Measurements from ENCODE around the gene UNC13B. TPM values are rescaled to one million over a fixed set of nuclear protein-coding genes. Genes with fewer than 3 reads are reported as not detected.
A peak's percentile ranks its signal among the peaks of the same experiment; 100 is the strongest.

The UNC13B gene
- total RNA-seq, 1 experiment from 2014 or later, result 9.8 TPM

GRCh38 chr9:35272989-35273388, 111.2 kb downstream of the UNC13B start:
- Histone ChIP-seq H3K9me3 (ENCODE audit: low read length) (no peaks in the 10 kb centered on the region), H4K20me1 (ENCODE audit: low read length) (no peaks in the 10 kb centered on the region), H3F3A (ENCODE audit: low read length, unreplicated experiment) (peaks cover 3% of the 10 kb centered on the region), H3K9me2 (replicated peaks; ENCODE audit: low read length) (no peaks in the 10 kb centered on the region), H2AFZ (ENCODE audit: low read length) (no peak overlapping the region), H3K36me3 (ENCODE audit: low read depth, low read length) (no peaks in the 10 kb centered on the region), H3K4me1 (ENCODE audit: insufficient read depth, low read length) (peaks cover 19% of the 10 kb centered on the region), H3K27ac (ENCODE audit: low read length) (peak overlapping the region; percentile 50), H3K9ac (ENCODE audit: low read length) (no peak overlapping the region), H3K4me3 (ENCODE audit: low read length) (no peak overlapping the region), H3K79me2 (ENCODE audit: low read length) (no peaks in the 10 kb centered on the region), H3K4me2 (ENCODE audit: low read length) (peak overlapping the region; percentile 39; the same call in 1 of the 2 replicates), H3K27me3 (ENCODE audit: low read length) (no peaks in the 10 kb centered on the region)
- TF ChIP-seq CTCF (conservative IDR thresholded peaks at IDR 0.05; ENCODE audit: low read depth, low read length) (no peak), EZH2phosphoT487 (IDR thresholded peaks at IDR 0.05; ENCODE audit: borderline replicate concordance, low read length) (no peak), EZH2 (IDR thresholded peaks at IDR 0.05; ENCODE audit: low read length, unreplicated experiment) (no peak)
- BruUV-seq (replicated peaks), result no TSS peak
- peak; percentile 87 for ATAC-seq
- intact Hi-C loops (cut with micrococcal nuclease), result loop anchor here (5.0 kb wide), 1 partner anchor 199 kb away; no protein-coding TSS in a partner anchor
- CTCF ChIA-PET, result no interaction called here
- peak; percentile 66 for DNase-seq
- POLR2A ChIA-PET (ENCODE audit: unreplicated experiment), result no interaction called here

- TF ChIP-seq EZH2 (IDR thresholded peaks at IDR 0.05; ENCODE audit: low read length, unreplicated experiment) (no peak), EZH2phosphoT487 (IDR thresholded peaks at IDR 0.05; ENCODE audit: borderline replicate concordance, low read length) (no peak), CTCF (conservative IDR thresholded peaks at IDR 0.05; ENCODE audit: low read depth, low read length) (no peak)
- Histone ChIP-seq H3K4me1 (ENCODE audit: insufficient read depth, low read length) (peaks cover 19% of the 10 kb centered on the region), H4K20me1 (ENCODE audit: low read length) (no peaks in the 10 kb centered on the region), H3K9me3 (ENCODE audit: low read length) (no peaks in the 10 kb centered on the region), H3K4me3 (ENCODE audit: low read length) (no peak overlapping the region), H2AFZ (ENCODE audit: low read length) (no peak overlapping the region), H3K9me2 (replicated peaks; ENCODE audit: low read length) (no peaks in the 10 kb centered on the region), H3K9ac (ENCODE audit: low read length) (no peak overlapping the region), H3K36me3 (ENCODE audit: low read depth, low read length) (no peaks in the 10 kb centered on the region), H3K27me3 (ENCODE audit: low read length) (no peaks in the 10 kb centered on the region), H3K4me2 (ENCODE audit: low read length) (peak overlapping the region; percentile 39; the same call in 1 of the 2 replicates), H3F3A (ENCODE audit: low read length, unreplicated experiment) (peaks cover 3% of the 10 kb centered on the region), H3K27ac (ENCODE audit: low read length) (peak overlapping the region; percentile 50), H3K79me2 (ENCODE audit: low read length) (no peaks in the 10 kb centered on the region)
- ATAC-seq (no peak), DNase-seq (no peak)
- no TSS peak for BruUV-seq (replicated peaks)
- intact Hi-C loops (cut with micrococcal nuclease), result loop anchor here (5.0 kb wide), 1 partner anchor 199 kb away; no protein-coding TSS in a partner anchor
- CTCF ChIA-PET, result no interaction called here
- POLR2A ChIA-PET (ENCODE audit: unreplicated experiment), result interaction anchor here (0.6 to 0.7 kb wide), 2 partner anchors 31 to 157 kb away, joined by 3 read pairs; no protein-coding TSS in a partner anchor
Observed at GRCh38 chr9:35273591-35273990, 111.8 kb downstream of the UNC13B start.

- DNase-seq, result no peak
- POLR2A ChIA-PET (ENCODE audit: unreplicated experiment), result no interaction called here
- Histone ChIP-seq H4K20me1 (ENCODE audit: low read length) (no peaks in the 10 kb centered on the region), H3K27ac (ENCODE audit: low read length) (no peak overlapping the region), H2AFZ (ENCODE audit: low read length) (no peak overlapping the region), H3K4me3 (ENCODE audit: low read length) (no peak overlapping the region), H3K4me1 (ENCODE audit: insufficient read depth, low read length) (peaks cover 19% of the 10 kb centered on the region), H3K27me3 (ENCODE audit: low read length) (no peaks in the 10 kb centered on the region), H3K79me2 (ENCODE audit: low read length) (no peaks in the 10 kb centered on the region), H3F3A (ENCODE audit: low read length, unreplicated experiment) (peaks cover 3% of the 10 kb centered on the region), H3K9me2 (replicated peaks; ENCODE audit: low read length) (no peaks in the 10 kb centered on the region), H3K4me2 (ENCODE audit: low read length) (no peak overlapping the region), H3K9ac (ENCODE audit: low read length) (no peak overlapping the region), H3K36me3 (ENCODE audit: low read depth, low read length) (no peaks in the 10 kb centered on the region), H3K9me3 (ENCODE audit: low read length) (no peaks in the 10 kb centered on the region)
- no peak for TF ChIP-seq EZH2 (IDR thresholded peaks at IDR 0.05; ENCODE audit: low read length, unreplicated experiment)
- no TSS peak for BruUV-seq (replicated peaks)
- intact Hi-C loops (cut with micrococcal nuclease), result loop anchor here (5.0 kb wide), 1 partner anchor 197 kb away; no protein-coding TSS in a partner anchor
- no peak for ATAC-seq
- CTCF ChIA-PET, result no interaction called here
Observed at GRCh38 chr9:35274993-35275392, 113.2 kb downstream of the UNC13B start.
